Activated naive CD8-positive, alpha-beta T cell (primary cell): ENCODE data around the gene NCOA5.

ENCODE experiments used
- H3K27ac Mint-ChIP-seq: one replicate; pipeline ENCODE4 v1.8.0; 2021; ENCODE audit warnings: mixed read lengths
- H3K27me3 Mint-ChIP-seq: one replicate; pipeline ENCODE4 v1.8.0; 2021; ENCODE audit warnings: mixed read lengths
- H3K36me3 Mint-ChIP-seq: one replicate; pipeline ENCODE4 v1.8.0; 2021; ENCODE audit warnings: mixed read lengths
- H3K4me1 Mint-ChIP-seq: one replicate; pipeline ENCODE4 v1.8.0; 2021; ENCODE audit warnings: low read depth, mixed read lengths
- H3K4me3 Mint-ChIP-seq: one replicate; pipeline ENCODE4 v1.8.0; 2021; ENCODE audit warnings: mild to moderate bottlenecking, mixed read lengths
- H3K9me3 Mint-ChIP-seq: one replicate; pipeline ENCODE4 v1.8.0; 2021; ENCODE audit warnings: low read depth, mixed read lengths

NCOA5 gene

GRCh38 chr20:46031701-46032254 lies 58.0 kb downstream of the NCOA5 start:
- H3K27me3 Mint-ChIP-seq = peaks cover 34% of the 10 kb centered on the region
- no peaks in the 10 kb centered on the region for H3K36me3 Mint-ChIP-seq
- no peak overlapping the region for H3K27ac Mint-ChIP-seq
- H3K9me3 Mint-ChIP-seq = no peaks in the 10 kb centered on the region
- H3K4me3 Mint-ChIP-seq = no peak overlapping the region
- H3K4me1 Mint-ChIP-seq = no peaks in the 10 kb centered on the region

- H3K9me3 Mint-ChIP-seq = no peaks in the 10 kb centered on the region
- H3K4me1 Mint-ChIP-seq = no peaks in the 10 kb centered on the region
- no peak overlapping the region for H3K27ac Mint-ChIP-seq
- H3K27me3 Mint-ChIP-seq = peaks cover 35% of the 10 kb centered on the region
- no peak overlapping the region for H3K4me3 Mint-ChIP-seq
- no peaks in the 10 kb centered on the region for H3K36me3 Mint-ChIP-seq
These were observed 58.7 kb downstream of the NCOA5 start for GRCh38 chr20:46031014-46031569.

GRCh38 chr20:46030284-46031013 lies 59.3 kb downstream of the NCOA5 start:
- Mint-ChIP-seq H3K36me3 (no peaks in the 10 kb centered on the region), H3K4me3 (no peak overlapping the region), H3K9me3 (no peaks in the 10 kb centered on the region), H3K27me3 (peaks cover 35% of the 10 kb centered on the region), H3K27ac (no peak overlapping the region), H3K4me1 (no peaks in the 10 kb centered on the region)

DNA sequence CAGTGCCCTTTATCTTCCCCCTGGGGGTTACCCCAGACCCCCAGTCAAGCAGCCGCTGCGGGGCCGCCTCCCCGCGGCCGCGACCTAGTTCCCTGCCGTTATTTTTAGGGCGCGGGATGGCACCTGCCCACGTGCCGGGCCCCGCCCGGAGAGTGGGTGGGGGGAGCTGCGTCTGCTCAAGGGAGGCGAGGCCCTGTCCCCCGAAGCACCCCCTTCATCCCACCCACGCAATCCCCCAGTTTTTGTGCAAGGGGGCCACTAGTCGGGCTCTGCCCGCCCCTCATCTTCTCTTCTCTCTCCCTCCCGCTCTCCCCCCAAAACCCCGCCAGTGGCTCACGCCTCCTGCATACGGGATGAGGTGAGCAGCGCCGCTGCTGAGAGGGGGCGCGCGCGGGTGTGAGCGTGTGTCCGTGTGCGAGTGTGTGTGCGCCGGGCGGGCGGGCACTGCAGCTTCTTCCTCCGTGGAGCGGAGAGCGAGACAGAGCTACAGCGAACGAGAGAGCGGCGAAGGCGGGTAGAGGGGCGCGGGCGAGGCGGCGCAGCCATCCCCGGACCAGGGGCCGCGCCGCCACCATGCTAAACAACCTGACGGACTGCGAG lies 60.9 kb downstream of the NCOA5 start, which contains the start of gene SLC12A5:
Gene SLC12A5, plus strand, starts transcription at position 444 of the 600 bp plus-strand sequence. Its CDS starts 130 bp downstream, at position 574.
- no peaks in the 10 kb centered on the region for H3K4me1 Mint-ChIP-seq
- peaks cover 42% of the 10 kb centered on the region for H3K27me3 Mint-ChIP-seq
- H3K4me3 Mint-ChIP-seq = no peak within 1 kb of the TSS
- no peaks in the 10 kb centered on the region for H3K36me3 Mint-ChIP-seq
- H3K9me3 Mint-ChIP-seq = no peaks in the 10 kb centered on the region
- no peak within 1 kb of the TSS for H3K27ac Mint-ChIP-seq

GRCh38 chr20:46028110-46028509 lies 61.7 kb downstream of the NCOA5 start:
- H3K4me1 Mint-ChIP-seq = peaks cover 5% of the 10 kb centered on the region
- H3K9me3 Mint-ChIP-seq = no peaks in the 10 kb centered on the region
- no peak overlapping the region for H3K27ac Mint-ChIP-seq
- no peak overlapping the region for H3K4me3 Mint-ChIP-seq
- peaks cover 43% of the 10 kb centered on the region for H3K27me3 Mint-ChIP-seq
- no peaks in the 10 kb centered on the region for H3K36me3 Mint-ChIP-seq

- no peak overlapping the region for H3K27ac Mint-ChIP-seq
- no peaks in the 10 kb centered on the region for H3K36me3 Mint-ChIP-seq
These were observed 62.4 kb downstream of the NCOA5 start for GRCh38 chr20:46027245-46027853.

GRCh38 chr20:46025376-46025783 lies 64.4 kb downstream of the NCOA5 start:
- Mint-ChIP-seq H3K36me3 (no peaks in the 10 kb centered on the region), H3K4me1 (peaks cover 17% of the 10 kb centered on the region), H3K27me3 (peaks cover 40% of the 10 kb centered on the region), H3K4me3 (no peak overlapping the region), H3K27ac (no peak overlapping the region), H3K9me3 (no peaks in the 10 kb centered on the region)

More at GRCh38 chr20:46027245-46027853, 62.4 kb downstream of the NCOA5 start:
- Mint-ChIP-seq H3K4me3 (no peak overlapping the region), H3K9me3 (no peaks in the 10 kb centered on the region), H3K27me3 (peaks cover 36% of the 10 kb centered on the region), H3K4me1 (peaks cover 8% of the 10 kb centered on the region)

GRCh38 chr20:46023999-46024398 lies 65.8 kb downstream of the NCOA5 start:
- no peak overlapping the region for H3K4me3 Mint-ChIP-seq
- peaks cover 41% of the 10 kb centered on the region for H3K27me3 Mint-ChIP-seq
- no peak overlapping the region for H3K27ac Mint-ChIP-seq

GRCh38 chr20:46023148-46023484 lies 66.6 kb downstream of the NCOA5 start:
- H3K9me3 Mint-ChIP-seq = no peaks in the 10 kb centered on the region
- H3K27me3 Mint-ChIP-seq = peaks cover 48% of the 10 kb centered on the region
- H3K4me1 Mint-ChIP-seq = peaks cover 17% of the 10 kb centered on the region
- no peak overlapping the region for H3K27ac Mint-ChIP-seq
- H3K36me3 Mint-ChIP-seq = no peaks in the 10 kb centered on the region
- peak overlapping the region; percentile 27 for H3K4me3 Mint-ChIP-seq

More at GRCh38 chr20:46023999-46024398, 65.8 kb downstream of the NCOA5 start:
- H3K36me3 Mint-ChIP-seq = no peaks in the 10 kb centered on the region
- peaks cover 17% of the 10 kb centered on the region for H3K4me1 Mint-ChIP-seq
- H3K9me3 Mint-ChIP-seq = no peaks in the 10 kb centered on the region

GRCh38 chr20:46022411-46023147 lies 67.2 kb downstream of the NCOA5 start:
- H3K9me3 Mint-ChIP-seq = no peaks in the 10 kb centered on the region
- H3K4me3 Mint-ChIP-seq = peak overlapping the region; percentile 74
- H3K27me3 Mint-ChIP-seq = peaks cover 48% of the 10 kb centered on the region
- H3K36me3 Mint-ChIP-seq = no peaks in the 10 kb centered on the region
- peaks cover 17% of the 10 kb centered on the region for H3K4me1 Mint-ChIP-seq
- no peak overlapping the region for H3K27ac Mint-ChIP-seq

DNA sequence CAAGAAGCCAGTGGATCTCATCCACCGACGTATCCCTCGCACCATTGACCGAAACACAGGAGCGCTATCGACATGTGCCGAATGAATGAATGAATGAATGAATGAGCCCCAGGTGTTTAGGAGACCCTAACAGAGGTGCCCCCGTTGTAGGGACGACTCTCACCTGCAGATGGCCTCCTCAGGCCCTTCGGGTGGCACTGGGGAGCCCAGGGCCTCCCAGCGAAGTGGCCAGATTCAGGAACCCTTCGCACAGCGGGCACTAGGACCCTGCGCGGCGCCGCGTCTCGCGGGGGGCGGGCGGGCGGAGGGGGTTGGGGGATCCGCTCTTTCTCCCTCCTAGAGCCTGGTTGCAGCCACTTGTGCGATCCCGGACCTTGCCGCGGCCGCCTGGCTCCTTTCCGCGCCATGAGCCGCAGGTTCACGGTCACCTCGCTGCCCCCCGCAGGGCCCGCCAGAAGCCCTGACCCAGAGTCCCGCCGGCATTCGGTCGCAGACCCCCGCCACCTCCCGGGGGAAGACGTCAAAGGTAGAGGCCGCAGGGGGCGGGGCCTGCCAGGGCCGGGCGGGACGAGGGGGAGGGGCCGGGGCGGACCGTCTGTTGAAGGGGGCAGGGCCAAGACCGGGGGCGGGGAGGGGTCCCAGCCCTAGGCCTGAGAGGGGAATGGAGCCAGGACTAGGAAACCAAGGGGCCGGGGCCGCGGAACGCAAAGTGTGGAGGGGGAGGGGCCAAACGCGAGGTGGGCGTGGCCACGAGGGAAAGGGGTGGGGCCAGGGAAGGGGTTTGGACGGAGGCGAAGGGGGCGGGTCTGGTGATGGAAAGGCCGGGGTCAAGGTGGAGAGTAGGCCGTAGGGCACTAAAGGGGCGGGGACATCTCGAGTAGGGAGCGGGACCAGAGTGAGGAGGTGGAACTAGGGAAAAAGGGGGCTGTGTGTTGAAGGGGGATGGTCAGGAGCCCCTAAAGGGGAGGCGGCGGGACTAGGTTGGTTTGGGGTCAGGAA lies 68.1 kb downstream of the NCOA5 start:
- Mint-ChIP-seq H3K9me3 (no peaks in the 10 kb centered on the region), H3K4me1 (peaks cover 17% of the 10 kb centered on the region), H3K4me3 (peak overlapping the region; percentile 74), H3K27ac (no peak overlapping the region), H3K27me3 (peaks cover 52% of the 10 kb centered on the region), H3K36me3 (no peaks in the 10 kb centered on the region)

GRCh38 chr20:46020555-46020954 lies 69.2 kb downstream of the NCOA5 start:
- Mint-ChIP-seq H3K4me1 (peaks cover 17% of the 10 kb centered on the region), H3K36me3 (no peaks in the 10 kb centered on the region), H3K9me3 (no peaks in the 10 kb centered on the region), H3K27me3 (peaks cover 50% of the 10 kb centered on the region), H3K27ac (no peak overlapping the region), H3K4me3 (peak overlapping the region; percentile 69)

GRCh38 chr20:46018611-46019010 lies 71.2 kb downstream of the NCOA5 start:
- Mint-ChIP-seq H3K9me3 (no peaks in the 10 kb centered on the region), H3K36me3 (no peaks in the 10 kb centered on the region), H3K4me1 (peaks cover 27% of the 10 kb centered on the region), H3K27ac (no peak overlapping the region), H3K27me3 (peaks cover 37% of the 10 kb centered on the region), H3K4me3 (no peak overlapping the region)
